Parathyroid adenoma (tissue), 2 donors: ENCODE results near the gene PCBP4.

Source experiments
- H2AFZ ChIP-seq: fragments of 300-600 bp; sonication (generic); one replicate; pipeline ENCODE4 v1.7.0; 2017; ENCODE audit warnings: antibody characterized with exemption, mild to moderate bottlenecking
- H3K27ac ChIP-seq: fragments of 300-600 bp; sonication (generic); one replicate; pipeline ENCODE4 v1.7.0; 2017
- H3K27me3 ChIP-seq: fragments of 300-600 bp; sonication (generic); one replicate; pipeline ENCODE4 v1.7.0; 2017; ENCODE audit warnings: low read length; ENCODE audit not compliant: control insufficient read depth, insufficient read depth
- H3K36me3 ChIP-seq: fragments of 300-600 bp; sonication (generic); one replicate; pipeline ENCODE4 v1.7.0; 2017; ENCODE audit warnings: low read length; ENCODE audit not compliant: control insufficient read depth, insufficient read depth
- H3K4me1 ChIP-seq: fragments of 300-600 bp; sonication (generic); one replicate; pipeline ENCODE4 v1.7.0; 2017; ENCODE audit warnings: control low read depth
- H3K4me2 ChIP-seq: fragments of 300-600 bp; sonication (generic); one replicate; pipeline ENCODE4 v1.7.0; 2017; ENCODE audit warnings: low read length
- H3K4me3 ChIP-seq: fragments of 300-600 bp; sonication (generic); one replicate; pipeline ENCODE4 v1.7.0; 2017; ENCODE audit warnings: low read depth, low read length
- H3K79me2 ChIP-seq: fragments of 300-600 bp; sonication (generic); one replicate; pipeline ENCODE4 v1.7.0; 2017; ENCODE audit warnings: control low read depth
- H3K9ac ChIP-seq: fragments of 300-600 bp; sonication (generic); one replicate; pipeline ENCODE4 v1.7.0; 2017; ENCODE audit warnings: mild to moderate bottlenecking
- H3K9me3 ChIP-seq: fragments of 300-600 bp; sonication (generic); one replicate; pipeline ENCODE4 v1.7.0; 2017; ENCODE audit warnings: low read length; ENCODE audit not compliant: control insufficient read depth
- TF ChIP-seq, protein P1 (sequence below): fragments of 300-600 bp; sonication (generic); IDR thresholded peaks from one replicate; pipeline ENCODE4 v1.7.0; 2017; ENCODE audit warnings: antibody characterized with exemption, mild to moderate bottlenecking
- donor health status: primary hyperparathyroidism.

The PCBP4 gene

DNA sequence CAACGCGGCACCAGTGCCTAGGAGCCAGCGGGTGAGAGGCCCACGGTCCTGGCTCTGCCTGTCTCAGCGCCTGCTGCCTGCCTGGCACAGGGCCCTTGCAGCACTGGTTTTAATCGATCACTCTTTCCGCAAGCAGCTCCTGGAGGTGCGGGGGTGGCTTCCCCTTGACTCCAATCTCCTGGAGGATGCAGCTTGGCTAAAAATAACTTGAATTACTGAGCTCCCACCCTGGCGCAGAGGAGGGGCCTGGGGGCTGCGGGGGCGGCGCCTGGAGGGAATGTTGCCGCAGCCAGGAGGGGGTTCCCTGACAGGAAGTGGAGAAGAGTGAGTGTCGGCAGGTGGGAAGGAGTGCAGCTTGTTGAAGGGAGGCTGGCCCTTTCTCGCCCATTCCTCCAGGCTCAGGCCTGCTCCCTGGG is 38.3 kb upstream of the PCBP4 start:
- Histone ChIP-seq H3K27ac (peak overlapping the region; percentile 6), H3K4me3 (no peak overlapping the region), H3K4me2 (no peak overlapping the region), H2AFZ (peak overlapping the region; percentile 81), H3K9ac (no peak overlapping the region), H3K27me3 (no peaks in the 10 kb centered on the region), H3K36me3 (no peaks in the 10 kb centered on the region), H3K9me3 (no peaks in the 10 kb centered on the region), H3K4me1 (peaks cover 13% of the 10 kb centered on the region), H3K79me2 (no peaks in the 10 kb centered on the region)
- TF ChIP-seq, protein P1, sequence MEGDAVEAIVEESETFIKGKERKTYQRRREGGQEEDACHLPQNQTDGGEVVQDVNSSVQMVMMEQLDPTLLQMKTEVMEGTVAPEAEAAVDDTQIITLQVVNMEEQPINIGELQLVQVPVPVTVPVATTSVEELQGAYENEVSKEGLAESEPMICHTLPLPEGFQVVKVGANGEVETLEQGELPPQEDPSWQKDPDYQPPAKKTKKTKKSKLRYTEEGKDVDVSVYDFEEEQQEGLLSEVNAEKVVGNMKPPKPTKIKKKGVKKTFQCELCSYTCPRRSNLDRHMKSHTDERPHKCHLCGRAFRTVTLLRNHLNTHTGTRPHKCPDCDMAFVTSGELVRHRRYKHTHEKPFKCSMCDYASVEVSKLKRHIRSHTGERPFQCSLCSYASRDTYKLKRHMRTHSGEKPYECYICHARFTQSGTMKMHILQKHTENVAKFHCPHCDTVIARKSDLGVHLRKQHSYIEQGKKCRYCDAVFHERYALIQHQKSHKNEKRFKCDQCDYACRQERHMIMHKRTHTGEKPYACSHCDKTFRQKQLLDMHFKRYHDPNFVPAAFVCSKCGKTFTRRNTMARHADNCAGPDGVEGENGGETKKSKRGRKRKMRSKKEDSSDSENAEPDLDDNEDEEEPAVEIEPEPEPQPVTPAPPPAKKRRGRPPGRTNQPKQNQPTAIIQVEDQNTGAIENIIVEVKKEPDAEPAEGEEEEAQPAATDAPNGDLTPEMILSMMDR: no peak

- Histone ChIP-seq H3K27me3 (no peaks in the 10 kb centered on the region), H3K4me3 (no peak overlapping the region), H2AFZ (peak overlapping the region; percentile 81), H3K9ac (no peak overlapping the region), H3K4me1 (peaks cover 13% of the 10 kb centered on the region), H3K9me3 (no peaks in the 10 kb centered on the region), H3K79me2 (no peaks in the 10 kb centered on the region), H3K27ac (no peak overlapping the region), H3K36me3 (no peaks in the 10 kb centered on the region), H3K4me2 (no peak overlapping the region)
- TF ChIP-seq, protein P1: no peak
Measured at GRCh38 chr3:52004906-52005395, 37.7 kb upstream of the PCBP4 start.

DNA sequence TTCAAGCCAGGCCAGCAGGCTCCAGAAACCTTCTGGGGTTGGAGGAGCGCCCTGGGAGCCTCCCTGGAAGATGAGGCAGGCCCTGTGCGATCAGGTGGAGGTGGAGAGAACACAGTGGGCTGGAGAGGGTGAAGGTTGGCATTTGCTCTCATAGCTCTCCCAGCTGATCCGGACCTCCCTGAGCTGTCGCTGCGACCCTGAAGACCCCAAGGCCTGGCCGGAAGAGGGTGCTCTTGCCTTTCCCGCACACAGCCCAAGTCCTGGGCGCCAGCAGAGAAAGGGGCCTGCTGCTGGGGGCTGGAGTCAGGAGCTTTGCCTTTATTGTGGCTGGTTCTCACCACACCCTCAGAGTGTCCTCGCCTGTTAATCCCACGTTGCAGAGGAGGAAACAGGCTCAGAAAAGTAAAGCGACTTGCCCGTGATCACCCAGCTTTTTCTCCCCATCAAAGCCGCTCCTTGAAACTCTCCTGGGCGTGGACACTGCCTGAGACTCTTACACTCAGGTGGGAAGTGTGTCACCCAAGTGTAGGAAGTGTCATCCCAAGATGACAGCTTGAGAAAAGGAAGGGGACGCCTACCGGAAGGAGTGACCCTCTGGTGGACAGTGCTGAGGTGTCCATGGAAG is 37.0 kb upstream of the PCBP4 start:
- no peaks in the 10 kb centered on the region for H3K27me3 ChIP-seq
- peaks cover 13% of the 10 kb centered on the region for H3K4me1 ChIP-seq
- no peak overlapping the region for H3K27ac ChIP-seq
- no peaks in the 10 kb centered on the region for H3K79me2 ChIP-seq
- H3K36me3 ChIP-seq: no peaks in the 10 kb centered on the region
- no peak overlapping the region for H2AFZ ChIP-seq
- H3K4me2 ChIP-seq: no peak overlapping the region
- TF ChIP-seq, protein P1: no peak
- no peak overlapping the region for H3K4me3 ChIP-seq
- no peaks in the 10 kb centered on the region for H3K9me3 ChIP-seq
- no peak overlapping the region for H3K9ac ChIP-seq

- Histone ChIP-seq H3K4me3 (no peak overlapping the region), H3K9ac (no peak overlapping the region), H3K9me3 (no peaks in the 10 kb centered on the region), H3K4me1 (peaks cover 13% of the 10 kb centered on the region), H3K36me3 (no peaks in the 10 kb centered on the region), H3K27me3 (no peaks in the 10 kb centered on the region), H3K27ac (no peak overlapping the region), H3K79me2 (no peaks in the 10 kb centered on the region), H3K4me2 (no peak overlapping the region), H2AFZ (no peak overlapping the region)
- TF ChIP-seq, protein P1: no peak
Measured at GRCh38 chr3:52002748-52003147, 35.5 kb upstream of the PCBP4 start.

DNA sequence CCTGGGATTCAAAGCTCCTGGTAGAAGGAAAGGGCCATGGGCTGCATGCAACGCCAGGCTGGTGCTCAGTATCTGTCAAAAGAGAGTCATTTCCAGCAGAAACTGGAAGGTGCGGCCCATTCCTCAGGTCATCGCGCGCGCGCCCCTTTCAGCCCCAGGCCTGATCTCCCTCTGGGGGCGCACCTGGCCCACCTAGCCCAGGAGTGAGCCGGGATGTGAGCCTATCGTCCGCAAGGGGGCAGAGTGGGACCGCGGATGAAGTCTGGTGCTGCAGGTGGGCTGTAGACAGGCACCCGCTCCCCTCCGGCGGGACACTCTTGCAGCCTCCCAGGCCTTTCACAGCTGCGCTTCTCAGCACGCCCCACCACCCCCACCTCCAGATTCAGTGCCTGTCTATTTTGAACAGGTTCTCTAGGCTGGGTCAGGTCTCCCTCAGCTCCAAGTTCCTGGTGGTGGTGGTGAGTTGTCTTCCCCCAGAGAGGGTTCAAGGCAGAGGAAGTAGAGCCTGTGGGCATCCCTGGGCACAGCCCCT is 34.3 kb upstream of the PCBP4 start:
- TF ChIP-seq, protein P1: peak; percentile 96

More for the DNA sequence above, 34.3 kb upstream of the PCBP4 start:
- Histone ChIP-seq H3K4me3 (no peak overlapping the region), H3K79me2 (no peaks in the 10 kb centered on the region), H3K36me3 (no peaks in the 10 kb centered on the region), H3K27ac (no peak overlapping the region), H3K9me3 (no peaks in the 10 kb centered on the region), H3K4me2 (peak overlapping the region; percentile 47), H3K9ac (no peak overlapping the region), H2AFZ (peak overlapping the region; percentile 16), H3K4me1 (peaks cover 12% of the 10 kb centered on the region), H3K27me3 (no peaks in the 10 kb centered on the region)
